IMR-90 (cell line): ENCODE data around the gene FPR2.

Experiments
- CEBPB ChIP-seq: IDR thresholded peaks from 2 replicates; pipeline ENCODE4 v1.6.1; 2012; ENCODE audit warnings: low read depth, low read length, improper control_type of control experiment
- CHD1 ChIP-seq: IDR thresholded peaks from 2 replicates; pipeline ENCODE4 v1.6.1; 2012; ENCODE audit warnings: low read depth, low read length, improper control_type of control experiment
- CTCF ChIP-seq: conservative IDR thresholded peaks from 2 replicates; pipeline ENCODE4 v1.5.1; 2012; ENCODE audit warnings: mild to moderate bottlenecking, low read depth, low read length, improper control_type of control experiment
- ELK1 ChIP-seq: fragments of 150-350 bp; IDR thresholded peaks from 2 replicates; pipeline ENCODE4 v1.6.1; 2016; ENCODE audit warnings: low read depth, mild to moderate bottlenecking, low read length, moderate library complexity, borderline replicate concordance
- FOS ChIP-seq: fragments of 150-350 bp; IDR thresholded peaks from 2 replicates; pipeline ENCODE4 v1.6.1; 2016; ENCODE audit warnings: low read depth, low read length
- MAFK ChIP-seq: IDR thresholded peaks from 2 replicates; pipeline ENCODE4 v1.6.1; 2012; ENCODE audit warnings: low read depth, low read length, improper control_type of control experiment
- MAZ ChIP-seq: IDR thresholded peaks from 2 replicates; pipeline ENCODE4 v1.6.1; 2012; ENCODE audit warnings: low read depth, mild to moderate bottlenecking, low read length, improper control_type of control experiment, moderate library complexity, borderline replicate concordance
- NFE2L2 ChIP-seq: fragments of 150-350 bp; IDR thresholded peaks from 2 replicates; pipeline ENCODE4 v1.6.1; 2016; ENCODE audit warnings: low read depth, mild to moderate bottlenecking, low read length
- POLR2A ChIP-seq: IDR thresholded peaks from 2 replicates; pipeline ENCODE4 v1.6.1; 2012; ENCODE audit warnings: mild to moderate bottlenecking, low read depth, low read length
- RAD21 ChIP-seq: IDR thresholded peaks from 2 replicates; pipeline ENCODE4 v1.6.1; 2012; ENCODE audit warnings: low read length, improper control_type of control experiment
- RCOR1 ChIP-seq: IDR thresholded peaks from 2 replicates; pipeline ENCODE4 v1.6.1; 2012; ENCODE audit warnings: mild to moderate bottlenecking, low read length, improper control_type of control experiment; ENCODE audit not compliant: insufficient replicate concordance
- RFX5 ChIP-seq: IDR thresholded peaks from 2 replicates; pipeline ENCODE4 v1.8.0; 2012; ENCODE audit warnings: low read depth, mild to moderate bottlenecking, low read length, moderate library complexity
- SMC3 ChIP-seq: fragments of 150-350 bp; IDR thresholded peaks from 2 replicates; pipeline ENCODE4 v1.6.1; 2016; ENCODE audit warnings: low read depth, mild to moderate bottlenecking, antibody characterized with exemption, low read length, moderate library complexity

GRCh38 chr19:51792932-51793331 lies 32.0 kb downstream of the FPR2 start:
- no peak for TF ChIP-seq POLR2A
- TF ChIP-seq CTCF = no peak
- TF ChIP-seq MAFK = no peak
- no peak for TF ChIP-seq SMC3
- TF ChIP-seq RAD21 = no peak
- no peak for TF ChIP-seq ELK1
- no peak for TF ChIP-seq CEBPB
- no peak for TF ChIP-seq MAZ
- TF ChIP-seq NFE2L2 = no peak
- TF ChIP-seq RCOR1 = no peak
- TF ChIP-seq CHD1 = no peak
- no peak for TF ChIP-seq RFX5
- TF ChIP-seq FOS = no peak
